Measurements from ENCODE around the gene RPS19. TPM values are rescaled to one million over a fixed set of nuclear protein-coding genes. Genes with fewer than 3 reads are reported as not detected.
"Not testable (repeated sequence)": the region's sequence is repeated elsewhere in the genome, so short reads cannot be mapped to it uniquely, and the experiment has no call there.

RPS19 gene
- total RNA-seq, 6 donors from 2014 or later: 677 to 2,013 (median 1,382) TPM

DNA sequence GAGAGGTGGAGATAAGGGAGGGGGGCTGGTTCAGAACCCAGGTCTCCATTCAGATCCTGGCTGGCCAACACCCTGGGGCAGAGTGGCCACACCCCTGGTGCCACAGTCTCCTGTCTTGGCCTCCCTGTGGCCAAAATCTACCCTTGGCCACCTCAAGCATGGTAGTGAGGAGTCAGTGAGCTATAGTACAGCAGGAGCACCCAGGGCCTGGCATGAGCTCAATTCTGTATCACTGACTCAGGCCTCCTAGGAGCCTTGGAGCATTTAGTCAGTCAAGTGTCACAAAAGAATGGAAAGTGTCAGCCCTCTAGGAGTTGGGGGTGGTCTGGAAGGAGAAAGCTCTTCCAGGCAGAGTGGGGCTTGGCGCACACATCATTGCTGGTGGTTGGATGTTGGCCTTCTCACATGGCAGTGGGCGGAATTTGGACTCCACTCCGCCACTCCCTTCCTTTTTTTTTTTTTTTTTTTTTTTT is 10.4 kb downstream of the RPS19 start:
- no peaks in the 10 kb centered on the region for H3K27me3 ChIP-seq
- ATAC-seq (ENCODE audit: low FRiP score in 2 of 2): peak in 1 of 2 donors; percentile 13
- WGBS, 2 donors: 63 to 81% methylated on average over 2 to 3 of the region's 3 CpGs
- no peak for DNase-seq
- TF ChIP-seq EP300 (IDR thresholded peaks at IDR 0.05): no peak
- no peak for TF ChIP-seq POLR2A (IDR thresholded peaks at IDR 0.05)
- TF ChIP-seq, protein P1, sequence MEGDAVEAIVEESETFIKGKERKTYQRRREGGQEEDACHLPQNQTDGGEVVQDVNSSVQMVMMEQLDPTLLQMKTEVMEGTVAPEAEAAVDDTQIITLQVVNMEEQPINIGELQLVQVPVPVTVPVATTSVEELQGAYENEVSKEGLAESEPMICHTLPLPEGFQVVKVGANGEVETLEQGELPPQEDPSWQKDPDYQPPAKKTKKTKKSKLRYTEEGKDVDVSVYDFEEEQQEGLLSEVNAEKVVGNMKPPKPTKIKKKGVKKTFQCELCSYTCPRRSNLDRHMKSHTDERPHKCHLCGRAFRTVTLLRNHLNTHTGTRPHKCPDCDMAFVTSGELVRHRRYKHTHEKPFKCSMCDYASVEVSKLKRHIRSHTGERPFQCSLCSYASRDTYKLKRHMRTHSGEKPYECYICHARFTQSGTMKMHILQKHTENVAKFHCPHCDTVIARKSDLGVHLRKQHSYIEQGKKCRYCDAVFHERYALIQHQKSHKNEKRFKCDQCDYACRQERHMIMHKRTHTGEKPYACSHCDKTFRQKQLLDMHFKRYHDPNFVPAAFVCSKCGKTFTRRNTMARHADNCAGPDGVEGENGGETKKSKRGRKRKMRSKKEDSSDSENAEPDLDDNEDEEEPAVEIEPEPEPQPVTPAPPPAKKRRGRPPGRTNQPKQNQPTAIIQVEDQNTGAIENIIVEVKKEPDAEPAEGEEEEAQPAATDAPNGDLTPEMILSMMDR (IDR thresholded peaks at IDR 0.05): no peak
- peak in 1 of 2 donors; percentile 16 for TF ChIP-seq POLR2AphosphoS5 (IDR thresholded peaks at IDR 0.05)
- peaks cover 45 to 69% (median 55%) of the 10 kb centered on the region in 4 donors for H3K4me1 ChIP-seq
- H3K27ac ChIP-seq: peak overlapping the region in 2 of 4 donors; percentile 35 to 47
- H3K9me3 ChIP-seq: no peaks in the 10 kb centered on the region
- H3K36me3 ChIP-seq: peaks cover 23 to 72% (median 45%) of the 10 kb centered on the region in 4 donors
- no peak overlapping the region for H3K4me3 ChIP-seq

DNA sequence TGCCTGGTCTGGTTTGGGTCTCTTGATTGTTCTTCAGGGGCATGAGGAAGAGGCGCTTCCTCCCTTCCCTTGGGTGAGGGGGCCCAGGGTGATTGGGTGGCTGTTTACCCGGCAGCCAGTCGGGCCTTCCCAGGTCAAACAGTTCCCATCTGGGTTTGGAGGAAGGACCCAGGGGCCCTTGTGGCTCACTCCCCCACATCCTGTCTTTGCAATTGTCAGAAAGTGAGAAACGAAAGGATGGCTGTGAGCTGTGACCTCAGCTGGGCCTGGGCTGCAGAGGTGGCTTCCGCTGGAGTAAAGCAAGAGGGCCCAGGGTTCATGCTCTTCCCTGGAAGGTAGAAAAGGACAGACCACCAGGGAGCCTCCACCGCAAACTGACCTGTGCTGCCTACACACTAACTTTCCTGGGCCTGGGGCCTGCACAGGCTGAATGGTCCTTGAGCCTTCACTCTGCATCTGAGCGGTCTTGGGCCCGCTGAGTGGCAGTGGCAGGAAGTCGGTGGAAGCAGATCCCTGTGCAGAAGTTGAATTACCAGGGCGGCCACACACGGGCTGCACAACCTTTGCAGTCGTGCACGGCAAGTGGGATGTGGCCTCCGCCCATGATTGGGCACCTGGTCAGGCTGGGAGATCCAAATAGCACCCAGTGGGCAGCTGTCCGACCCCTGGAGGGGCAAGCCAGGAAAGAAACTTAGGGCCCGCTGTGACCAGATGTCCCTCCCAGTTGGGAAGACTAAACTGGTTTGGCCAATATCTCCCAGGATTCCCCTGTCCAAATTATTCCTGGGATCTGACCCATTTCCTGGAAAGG is 11.7 kb downstream of the RPS19 start:
- peak in 1 of 2 donors; percentile 42 for DNase-seq
- peaks cover 22 to 61% (median 40%) of the 10 kb centered on the region in 4 donors for H3K36me3 ChIP-seq

DNA sequence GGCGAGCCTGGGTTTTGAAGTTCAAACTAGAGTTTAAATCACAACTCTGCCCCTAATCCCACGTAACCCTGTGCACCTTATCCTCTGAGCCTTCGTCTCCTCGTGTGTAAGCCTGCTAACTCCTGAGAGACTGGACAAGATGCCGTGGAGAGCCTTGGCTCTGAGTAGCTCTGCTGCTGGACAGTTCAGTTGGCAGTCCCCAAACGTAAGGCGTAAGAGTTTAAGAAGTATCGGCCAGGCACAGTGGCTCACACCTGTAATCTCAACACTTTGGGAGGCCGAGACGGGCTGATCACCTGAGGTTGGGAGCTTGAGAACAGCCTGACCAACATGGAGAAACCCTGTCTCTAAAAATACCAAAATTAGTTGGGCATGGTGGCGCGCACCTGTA is 12.3 kb downstream of the RPS19 start:
- Histone ChIP-seq H3K4me3 (no peak overlapping the region), H3K27me3 (no peaks in the 10 kb centered on the region), H3K36me3 (peaks cover 22 to 55% (median 38%) of the 10 kb centered on the region in 4 donors), H3K9me3 (no peaks in the 10 kb centered on the region), H3K4me1 (peaks cover 40 to 62% (median 50%) of the 10 kb centered on the region in 4 donors), H3K27ac (peak overlapping the region in 3 of 4 donors; percentile 35 to 64 (median 44))
- 87 to 88% methylated on average over 11 to 12 of the region's 12 CpGs for WGBS, 2 donors
- TF ChIP-seq POLR2AphosphoS5 (IDR thresholded peaks at IDR 0.05) (no peak), POLR2A (IDR thresholded peaks at IDR 0.05) (no peak), EP300 (IDR thresholded peaks at IDR 0.05) (no peak)
- TF ChIP-seq, protein P1 (IDR thresholded peaks at IDR 0.05): no peak
- no peak for ATAC-seq (ENCODE audit: low FRiP score in 2 of 2)
- no peak for DNase-seq

More for the DNA sequence above, 11.7 kb downstream of the RPS19 start:
- ATAC-seq (ENCODE audit: low FRiP score in 2 of 2): peak in 1 of 2 donors; percentile 22
- 53 to 62% methylated on average over 6 to 16 of the region's 16 CpGs for WGBS, 2 donors
- Histone ChIP-seq H3K27ac (peak overlapping the region in 3 of 4 donors; percentile 35 to 64 (median 44)), H3K27me3 (no peaks in the 10 kb centered on the region), H3K4me1 (peaks cover 38 to 63% (median 49%) of the 10 kb centered on the region in 4 donors), H3K9me3 (no peaks in the 10 kb centered on the region), H3K4me3 (no peak overlapping the region)
- TF ChIP-seq EP300 (IDR thresholded peaks at IDR 0.05) (no peak), POLR2AphosphoS5 (IDR thresholded peaks at IDR 0.05) (peak in 1 of 2 donors; percentile 55)

DNA sequence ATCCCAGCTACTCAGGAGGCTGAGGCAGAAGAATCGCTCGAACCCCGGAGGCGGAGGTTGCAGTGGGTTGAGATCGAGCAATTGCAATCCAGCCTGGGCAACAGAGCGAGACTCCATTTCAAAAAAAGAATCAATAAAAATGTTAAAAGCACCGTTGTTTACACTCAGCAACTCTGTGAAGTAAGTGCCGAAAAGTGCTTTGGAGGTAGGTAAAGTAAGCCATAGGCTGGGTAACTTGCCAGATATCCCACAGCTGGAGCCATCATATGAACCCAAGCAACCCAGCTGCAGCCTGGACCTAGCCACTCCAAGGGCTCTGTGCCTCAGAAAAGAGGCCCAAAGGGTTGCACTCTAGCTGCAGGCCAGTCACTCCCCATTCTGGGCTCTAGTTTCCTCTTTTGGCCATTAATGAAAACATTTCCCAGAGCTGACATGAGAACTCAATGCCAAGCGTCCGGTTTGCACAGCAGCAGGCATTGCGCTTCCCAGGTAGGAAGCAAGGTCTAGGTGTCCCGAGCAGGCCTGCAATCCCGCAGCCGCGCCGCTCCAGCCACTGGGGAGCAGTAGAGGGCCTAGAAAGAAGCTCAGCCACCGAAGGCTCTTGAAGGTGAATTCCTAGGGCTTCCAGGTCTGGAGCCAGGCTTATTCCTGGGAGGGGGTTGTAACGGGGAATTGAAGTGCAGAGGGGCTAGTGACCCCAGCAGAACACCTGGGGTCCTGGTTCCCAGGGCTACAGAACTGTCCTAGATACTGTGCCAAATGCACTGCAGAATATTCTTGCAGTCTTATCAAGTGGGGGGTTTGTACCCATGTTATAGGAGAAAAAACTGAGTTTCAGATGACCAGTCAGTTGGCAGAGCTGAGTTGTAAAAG is 13.0 kb downstream of the RPS19 start:
- TF ChIP-seq, protein P1 (IDR thresholded peaks at IDR 0.05): peak; percentile 62 to 82 (median 72)
- TF ChIP-seq POLR2A (IDR thresholded peaks at IDR 0.05): peak in 1 of 4 donors; percentile 7
- no peak for TF ChIP-seq EP300 (IDR thresholded peaks at IDR 0.05)
- TF ChIP-seq POLR2AphosphoS5 (IDR thresholded peaks at IDR 0.05): no peak

DNA sequence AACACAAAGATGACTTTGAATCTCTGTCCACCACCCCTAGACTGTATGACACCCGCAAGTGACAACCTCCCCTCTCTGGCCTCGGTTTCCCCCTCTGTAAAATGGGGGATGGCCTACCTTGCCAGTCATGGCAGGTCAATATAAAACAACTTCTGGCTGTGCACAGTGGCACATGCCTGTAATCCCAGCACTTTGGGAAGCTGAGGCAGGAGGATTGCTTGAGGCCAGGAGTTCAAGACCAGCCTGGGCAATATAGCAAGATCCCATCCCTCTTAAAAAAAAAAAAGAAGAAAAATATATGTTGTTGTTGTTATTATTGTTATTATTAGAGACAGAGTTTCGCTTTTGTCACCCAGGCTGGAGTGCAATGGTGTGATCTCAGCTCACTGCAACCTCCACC is 15.9 kb downstream of the RPS19 start:
- not testable (repeated sequence) for H3K4me3 ChIP-seq; ATAC-seq (ENCODE audit: low FRiP score in 2 of 2); H3K27me3 ChIP-seq; DNase-seq; H3K9me3 ChIP-seq
- Histone ChIP-seq H3K4me1 (peaks cover 23 to 35% (median 29%) of the 10 kb centered on the region in 4 donors), H3K36me3 (peaks cover 10 to 19% (median 13%) of the 10 kb centered on the region in 4 donors), H3K27ac (peak overlapping the region in 2 of 4 donors; percentile 65 to 75)
- 72 to 89% methylated on average over 3 of the region's 3 CpGs for WGBS, 2 donors

More for the DNA sequence above, 13.0 kb downstream of the RPS19 start:
- WGBS, 2 donors: 47 to 56% methylated on average over 15 to 18 of the region's 18 CpGs
- Histone ChIP-seq H3K9me3 (no peaks in the 10 kb centered on the region), H3K27ac (peak overlapping the region in 1 of 4 donors; percentile 44), H3K27me3 (no peaks in the 10 kb centered on the region), H3K4me1 (peaks cover 33 to 58% (median 48%) of the 10 kb centered on the region in 4 donors), H3K4me3 (no peak overlapping the region), H3K36me3 (peaks cover 22 to 48% (median 38%) of the 10 kb centered on the region in 4 donors)
- DNase-seq: peak; percentile 86 to 94
- peak; percentile 50 to 79 for ATAC-seq (ENCODE audit: low FRiP score in 2 of 2)

Data from upper lobe of left lung (tissue), 6 donors.